ENCODE data around the gene NLRP12. TPM values are rescaled to one million over a fixed set of nuclear protein-coding genes. Genes with fewer than 3 reads are reported as not detected.

NLRP12 gene
- total RNA-seq, 1 experiment from 2014 or later: 5.6 TPM

DNA sequence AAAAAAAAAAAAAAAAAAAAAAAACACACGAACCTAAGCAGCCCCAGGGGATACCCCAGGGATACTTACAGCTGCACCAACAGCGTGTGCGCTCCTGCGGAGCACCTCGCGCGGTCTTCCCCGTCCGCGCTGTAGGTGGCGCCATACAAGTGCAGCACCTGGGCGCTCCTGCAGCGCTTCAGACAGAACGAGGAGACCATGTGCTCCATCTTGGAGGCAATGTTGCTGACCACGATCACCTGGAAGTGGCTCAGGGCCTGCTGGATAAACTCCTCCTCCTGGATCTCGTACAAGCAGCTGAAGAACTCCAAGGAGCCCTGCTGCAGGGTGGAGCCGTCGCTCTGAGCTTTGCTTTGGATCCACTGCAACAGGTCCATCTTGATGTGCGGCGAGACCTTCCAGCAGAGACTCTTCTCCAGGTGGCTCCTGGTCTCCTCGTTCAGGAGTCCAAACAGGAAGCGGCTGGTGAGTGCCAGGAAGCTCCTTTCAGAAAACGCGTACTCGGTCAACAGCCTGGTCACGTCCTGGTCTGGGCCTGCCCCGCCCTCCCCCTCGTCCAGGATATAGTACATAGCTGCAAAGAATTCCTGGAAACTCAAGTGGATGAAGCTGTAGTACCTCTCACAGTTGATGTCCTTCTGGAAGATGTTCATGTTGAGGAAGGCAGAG is 14.5 kb downstream of the NLRP12 start (continued):
- TF ChIP-seq, protein P1, sequence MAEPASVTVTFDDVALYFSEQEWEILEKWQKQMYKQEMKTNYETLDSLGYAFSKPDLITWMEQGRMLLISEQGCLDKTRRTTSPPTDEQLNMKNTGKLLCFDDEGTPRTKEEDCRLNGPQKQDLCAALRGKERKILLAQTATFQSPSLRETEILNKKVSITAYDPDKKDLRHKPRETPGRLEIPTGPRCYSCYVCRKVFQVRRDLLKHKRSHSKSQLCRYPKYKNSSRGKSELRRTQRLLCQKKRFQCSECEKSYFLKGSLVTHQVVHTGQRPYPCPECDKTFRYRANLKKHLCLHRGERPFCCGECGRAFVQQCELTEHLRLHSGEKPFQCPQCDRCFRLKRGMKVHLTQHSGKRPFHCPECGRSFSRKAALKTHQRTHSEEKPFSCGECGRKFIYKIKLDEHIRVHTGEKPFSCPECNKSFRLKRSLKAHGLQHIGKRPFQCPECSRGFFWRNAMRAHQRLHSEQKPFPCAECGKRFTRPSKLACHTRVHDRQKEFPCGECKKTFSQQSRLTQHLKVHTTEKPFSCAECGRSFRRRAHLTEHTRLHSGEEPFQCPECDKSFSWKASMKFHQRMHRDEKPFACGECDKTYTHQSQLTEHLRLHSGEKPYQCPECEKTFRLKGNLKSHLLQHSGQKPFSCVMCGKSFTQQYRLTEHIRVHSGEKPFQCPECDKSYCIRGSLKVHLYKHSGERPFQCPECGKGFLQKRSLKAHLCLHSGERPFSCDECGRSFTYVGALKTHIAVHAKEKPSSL (CRISPR knock-in tag; conservative IDR thresholded peaks at IDR 0.05): no peak
- TF ChIP-seq, protein P2, sequence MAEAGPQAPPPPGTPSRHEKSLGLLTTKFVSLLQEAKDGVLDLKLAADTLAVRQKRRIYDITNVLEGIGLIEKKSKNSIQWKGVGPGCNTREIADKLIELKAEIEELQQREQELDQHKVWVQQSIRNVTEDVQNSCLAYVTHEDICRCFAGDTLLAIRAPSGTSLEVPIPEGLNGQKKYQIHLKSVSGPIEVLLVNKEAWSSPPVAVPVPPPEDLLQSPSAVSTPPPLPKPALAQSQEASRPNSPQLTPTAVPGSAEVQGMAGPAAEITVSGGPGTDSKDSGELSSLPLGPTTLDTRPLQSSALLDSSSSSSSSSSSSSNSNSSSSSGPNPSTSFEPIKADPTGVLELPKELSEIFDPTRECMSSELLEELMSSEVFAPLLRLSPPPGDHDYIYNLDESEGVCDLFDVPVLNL (CRISPR knock-in tag; IDR thresholded peaks at IDR 0.05; ENCODE audit: borderline replicate concordance, low read depth): no peak
- TF ChIP-seq, protein P3, sequence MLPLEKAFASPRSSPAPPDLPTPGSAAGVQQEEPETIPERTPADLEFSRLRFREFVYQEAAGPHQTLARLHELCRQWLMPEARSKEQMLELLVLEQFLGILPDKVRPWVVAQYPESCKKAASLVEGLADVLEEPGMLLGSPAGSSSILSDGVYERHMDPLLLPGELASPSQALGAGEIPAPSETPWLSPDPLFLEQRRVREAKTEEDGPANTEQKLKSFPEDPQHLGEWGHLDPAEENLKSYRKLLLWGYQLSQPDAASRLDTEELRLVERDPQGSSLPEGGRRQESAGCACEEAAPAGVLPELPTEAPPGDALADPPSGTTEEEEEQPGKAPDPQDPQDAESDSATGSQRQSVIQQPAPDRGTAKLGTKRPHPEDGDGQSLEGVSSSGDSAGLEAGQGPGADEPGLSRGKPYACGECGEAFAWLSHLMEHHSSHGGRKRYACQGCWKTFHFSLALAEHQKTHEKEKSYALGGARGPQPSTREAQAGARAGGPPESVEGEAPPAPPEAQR (CRISPR knock-in tag; IDR thresholded peaks at IDR 0.05): no peak
- 0 out of 2 replicates have a peak, but pooled peaks have one; percentile 38 for TF ChIP-seq ZNF138 (CRISPR knock-in tag; conservative IDR thresholded peaks at IDR 0.05)
- peak; percentile 59; the same call in 1 of the 2 replicates for TF ChIP-seq TEAD1 (CRISPR knock-in tag; IDR thresholded peaks at IDR 0.05)
- no peak for TF ChIP-seq OVOL2 (CRISPR knock-in tag; IDR thresholded peaks at IDR 0.05; ENCODE audit: borderline replicate concordance)
- TF ChIP-seq GTF2I (CRISPR knock-in tag; conservative IDR thresholded peaks at IDR 0.05): no peak
- TF ChIP-seq NR3C1 (CRISPR knock-in tag; conservative IDR thresholded peaks at IDR 0.05; ENCODE audit: low read depth): no peak
- TF ChIP-seq, protein P4, sequence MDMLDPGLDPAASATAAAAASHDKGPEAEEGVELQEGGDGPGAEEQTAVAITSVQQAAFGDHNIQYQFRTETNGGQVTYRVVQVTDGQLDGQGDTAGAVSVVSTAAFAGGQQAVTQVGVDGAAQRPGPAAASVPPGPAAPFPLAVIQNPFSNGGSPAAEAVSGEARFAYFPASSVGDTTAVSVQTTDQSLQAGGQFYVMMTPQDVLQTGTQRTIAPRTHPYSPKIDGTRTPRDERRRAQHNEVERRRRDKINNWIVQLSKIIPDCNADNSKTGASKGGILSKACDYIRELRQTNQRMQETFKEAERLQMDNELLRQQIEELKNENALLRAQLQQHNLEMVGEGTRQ (CRISPR knock-in tag; IDR thresholded peaks at IDR 0.05): no peak
- no peak for TF ChIP-seq NFE2L1 (CRISPR knock-in tag; IDR thresholded peaks at IDR 0.05)
- TF ChIP-seq ATF1 (CRISPR knock-in tag; IDR thresholded peaks at IDR 0.05): no peak
- TF ChIP-seq HMGA2 (CRISPR knock-in tag; IDR thresholded peaks at IDR 0.05): no peak
- TF ChIP-seq, protein P5, sequence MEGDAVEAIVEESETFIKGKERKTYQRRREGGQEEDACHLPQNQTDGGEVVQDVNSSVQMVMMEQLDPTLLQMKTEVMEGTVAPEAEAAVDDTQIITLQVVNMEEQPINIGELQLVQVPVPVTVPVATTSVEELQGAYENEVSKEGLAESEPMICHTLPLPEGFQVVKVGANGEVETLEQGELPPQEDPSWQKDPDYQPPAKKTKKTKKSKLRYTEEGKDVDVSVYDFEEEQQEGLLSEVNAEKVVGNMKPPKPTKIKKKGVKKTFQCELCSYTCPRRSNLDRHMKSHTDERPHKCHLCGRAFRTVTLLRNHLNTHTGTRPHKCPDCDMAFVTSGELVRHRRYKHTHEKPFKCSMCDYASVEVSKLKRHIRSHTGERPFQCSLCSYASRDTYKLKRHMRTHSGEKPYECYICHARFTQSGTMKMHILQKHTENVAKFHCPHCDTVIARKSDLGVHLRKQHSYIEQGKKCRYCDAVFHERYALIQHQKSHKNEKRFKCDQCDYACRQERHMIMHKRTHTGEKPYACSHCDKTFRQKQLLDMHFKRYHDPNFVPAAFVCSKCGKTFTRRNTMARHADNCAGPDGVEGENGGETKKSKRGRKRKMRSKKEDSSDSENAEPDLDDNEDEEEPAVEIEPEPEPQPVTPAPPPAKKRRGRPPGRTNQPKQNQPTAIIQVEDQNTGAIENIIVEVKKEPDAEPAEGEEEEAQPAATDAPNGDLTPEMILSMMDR (IDR thresholded peaks at IDR 0.05): peak; percentile 75
- no peak for TF ChIP-seq JUN (CRISPR knock-in tag; IDR thresholded peaks at IDR 0.05)
- TF ChIP-seq RORB (CRISPR knock-in tag; IDR thresholded peaks at IDR 0.05): no peak
- no peak; the same call in 1 of the 2 replicates for TF ChIP-seq ZNF423 (CRISPR knock-in tag; IDR thresholded peaks at IDR 0.05)
- no peak for TF ChIP-seq CREB1 (CRISPR knock-in tag; IDR thresholded peaks at IDR 0.05)
- TF ChIP-seq TEAD4 (CRISPR knock-in tag; IDR thresholded peaks at IDR 0.05): no peak
- no peak for TF ChIP-seq NR1H2 (CRISPR knock-in tag; IDR thresholded peaks at IDR 0.05)
- TF ChIP-seq TP53 (CRISPR knock-in tag; IDR thresholded peaks at IDR 0.05): peak; percentile 49; the same call in 1 of the 2 replicates
- TF ChIP-seq, protein P6, sequence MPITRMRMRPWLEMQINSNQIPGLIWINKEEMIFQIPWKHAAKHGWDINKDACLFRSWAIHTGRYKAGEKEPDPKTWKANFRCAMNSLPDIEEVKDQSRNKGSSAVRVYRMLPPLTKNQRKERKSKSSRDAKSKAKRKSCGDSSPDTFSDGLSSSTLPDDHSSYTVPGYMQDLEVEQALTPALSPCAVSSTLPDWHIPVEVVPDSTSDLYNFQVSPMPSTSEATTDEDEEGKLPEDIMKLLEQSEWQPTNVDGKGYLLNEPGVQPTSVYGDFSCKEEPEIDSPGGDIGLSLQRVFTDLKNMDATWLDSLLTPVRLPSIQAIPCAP (CRISPR knock-in tag; IDR thresholded peaks at IDR 0.05): no peak
- no peak for TF ChIP-seq ZNF416 (CRISPR knock-in tag; IDR thresholded peaks at IDR 0.05)
- TF ChIP-seq ZNF121 (CRISPR knock-in tag; IDR thresholded peaks at IDR 0.05): no peak
- no peak for TF ChIP-seq EMX1 (CRISPR knock-in tag; IDR thresholded peaks at IDR 0.05)
- no peak for TF ChIP-seq IRF2 (CRISPR knock-in tag; IDR thresholded peaks at IDR 0.05; ENCODE audit: borderline replicate concordance, low read depth)
- TF ChIP-seq, protein P7, sequence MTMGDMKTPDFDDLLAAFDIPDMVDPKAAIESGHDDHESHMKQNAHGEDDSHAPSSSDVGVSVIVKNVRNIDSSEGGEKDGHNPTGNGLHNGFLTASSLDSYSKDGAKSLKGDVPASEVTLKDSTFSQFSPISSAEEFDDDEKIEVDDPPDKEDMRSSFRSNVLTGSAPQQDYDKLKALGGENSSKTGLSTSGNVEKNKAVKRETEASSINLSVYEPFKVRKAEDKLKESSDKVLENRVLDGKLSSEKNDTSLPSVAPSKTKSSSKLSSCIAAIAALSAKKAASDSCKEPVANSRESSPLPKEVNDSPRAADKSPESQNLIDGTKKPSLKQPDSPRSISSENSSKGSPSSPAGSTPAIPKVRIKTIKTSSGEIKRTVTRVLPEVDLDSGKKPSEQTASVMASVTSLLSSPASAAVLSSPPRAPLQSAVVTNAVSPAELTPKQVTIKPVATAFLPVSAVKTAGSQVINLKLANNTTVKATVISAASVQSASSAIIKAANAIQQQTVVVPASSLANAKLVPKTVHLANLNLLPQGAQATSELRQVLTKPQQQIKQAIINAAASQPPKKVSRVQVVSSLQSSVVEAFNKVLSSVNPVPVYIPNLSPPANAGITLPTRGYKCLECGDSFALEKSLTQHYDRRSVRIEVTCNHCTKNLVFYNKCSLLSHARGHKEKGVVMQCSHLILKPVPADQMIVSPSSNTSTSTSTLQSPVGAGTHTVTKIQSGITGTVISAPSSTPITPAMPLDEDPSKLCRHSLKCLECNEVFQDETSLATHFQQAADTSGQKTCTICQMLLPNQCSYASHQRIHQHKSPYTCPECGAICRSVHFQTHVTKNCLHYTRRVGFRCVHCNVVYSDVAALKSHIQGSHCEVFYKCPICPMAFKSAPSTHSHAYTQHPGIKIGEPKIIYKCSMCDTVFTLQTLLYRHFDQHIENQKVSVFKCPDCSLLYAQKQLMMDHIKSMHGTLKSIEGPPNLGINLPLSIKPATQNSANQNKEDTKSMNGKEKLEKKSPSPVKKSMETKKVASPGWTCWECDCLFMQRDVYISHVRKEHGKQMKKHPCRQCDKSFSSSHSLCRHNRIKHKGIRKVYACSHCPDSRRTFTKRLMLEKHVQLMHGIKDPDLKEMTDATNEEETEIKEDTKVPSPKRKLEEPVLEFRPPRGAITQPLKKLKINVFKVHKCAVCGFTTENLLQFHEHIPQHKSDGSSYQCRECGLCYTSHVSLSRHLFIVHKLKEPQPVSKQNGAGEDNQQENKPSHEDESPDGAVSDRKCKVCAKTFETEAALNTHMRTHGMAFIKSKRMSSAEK (CRISPR knock-in tag; IDR thresholded peaks at IDR 0.05; ENCODE audit: borderline replicate concordance): no peak
- TF ChIP-seq, protein P8, sequence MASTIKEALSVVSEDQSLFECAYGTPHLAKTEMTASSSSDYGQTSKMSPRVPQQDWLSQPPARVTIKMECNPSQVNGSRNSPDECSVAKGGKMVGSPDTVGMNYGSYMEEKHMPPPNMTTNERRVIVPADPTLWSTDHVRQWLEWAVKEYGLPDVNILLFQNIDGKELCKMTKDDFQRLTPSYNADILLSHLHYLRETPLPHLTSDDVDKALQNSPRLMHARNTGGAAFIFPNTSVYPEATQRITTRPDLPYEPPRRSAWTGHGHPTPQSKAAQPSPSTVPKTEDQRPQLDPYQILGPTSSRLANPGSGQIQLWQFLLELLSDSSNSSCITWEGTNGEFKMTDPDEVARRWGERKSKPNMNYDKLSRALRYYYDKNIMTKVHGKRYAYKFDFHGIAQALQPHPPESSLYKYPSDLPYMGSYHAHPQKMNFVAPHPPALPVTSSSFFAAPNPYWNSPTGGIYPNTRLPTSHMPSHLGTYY (CRISPR knock-in tag; IDR thresholded peaks at IDR 0.05): no peak

Data from WTC11 (cell line).